Hepatocyte (in vitro differentiated cells): ENCODE data around the gene DGKQ. TPM values are rescaled to one million over a fixed set of nuclear protein-coding genes. Genes with fewer than 3 reads are reported as not detected.

ENCODE experiments used
- DNase-seq: peaks from one replicate; pipeline ENCODE4 v3.0.0-alpha.2; 2016; ENCODE audit warnings: low spot score
- H2AFZ ChIP-seq: fragments of 200-600 bp; sonication (generic); 2 replicates; pipeline ENCODE4 v1.6.0; 2016; ENCODE audit warnings: antibody characterized with exemption, mild to moderate bottlenecking
- H3K27ac ChIP-seq: fragments of 200-600 bp; sonication (generic); 2 replicates; pipeline ENCODE4 v1.5.1; 2016; ENCODE audit warnings: mild to moderate bottlenecking
- H3K27me3 ChIP-seq: fragments of 200-600 bp; sonication (generic); 2 replicates; pipeline ENCODE4 v1.6.1; 2016
- H3K36me3 ChIP-seq: fragments of 200-600 bp; sonication (generic); replicated peaks from 2 replicates; pipeline ENCODE4 v1.5.1; 2016; ENCODE audit warnings: low read depth; ENCODE audit not compliant: insufficient read depth
- H3K4me1 ChIP-seq: fragments of 200-600 bp; sonication (generic); 2 replicates; pipeline ENCODE4 v1.5.1; 2016; ENCODE audit warnings: mild to moderate bottlenecking, moderate library complexity; ENCODE audit not compliant: insufficient read depth
- H3K4me2 ChIP-seq: fragments of 200-600 bp; sonication (generic); 2 replicates; pipeline ENCODE4 v1.6.0; 2016
- H3K4me3 ChIP-seq: fragments of 200-600 bp; sonication (generic); 2 replicates; pipeline ENCODE4 v1.5.1; 2016; ENCODE audit warnings: mild to moderate bottlenecking
- H3K79me2 ChIP-seq: fragments of 200-600 bp; sonication (generic); 2 replicates; pipeline ENCODE4 v1.6.0; 2017; ENCODE audit warnings: mild to moderate bottlenecking
- H3K9me2 ChIP-seq: fragments of 200-600 bp; sonication (generic); replicated peaks from 2 replicates; pipeline ENCODE4 v1.6.0; 2017; ENCODE audit warnings: mild to moderate bottlenecking; ENCODE audit not compliant: insufficient read depth
- H3K9me3 ChIP-seq: fragments of 200-600 bp; sonication (generic); 2 replicates; pipeline ENCODE4 v1.5.1; 2016; ENCODE audit warnings: low read depth, mild to moderate bottlenecking
- H4K20me1 ChIP-seq: fragments of 200-600 bp; sonication (generic); 2 replicates; pipeline ENCODE4 v1.6.0; 2016; ENCODE audit warnings: mild to moderate bottlenecking; ENCODE audit not compliant: insufficient read depth, poor library complexity, severe bottlenecking
- CTCF ChIP-seq: fragments of 200-600 bp; sonication (generic); IDR thresholded peaks from 2 replicates; pipeline ENCODE4 v1.5.1; 2016; ENCODE audit warnings: antibody characterized with exemption, mild to moderate bottlenecking; ENCODE audit not compliant: poor library complexity
- EZH2 ChIP-seq: fragments of 200-600 bp; sonication (generic); IDR thresholded peaks from 2 replicates; pipeline ENCODE4 v1.6.1; 2016; ENCODE audit warnings: antibody characterized with exemption, mild to moderate bottlenecking, borderline replicate concordance
- EZH2phosphoT487 ChIP-seq: fragments of 200-600 bp; sonication (generic); IDR thresholded peaks from one replicate; pipeline ENCODE4 v1.6.1; 2018; ENCODE audit warnings: antibody characterized with exemption, mild to moderate bottlenecking, low read depth, moderate library complexity; ENCODE audit not compliant: unreplicated experiment, severe bottlenecking
- WGBS: methylation state at CpG from one replicate; pipeline ENCODE4 v1.1.6; 2016; ENCODE audit warnings: low lambda C conversion rate; ENCODE audit errors: missing lambda C conversion rate; 5-methylcytosine and 5-hydroxymethylcytosine counted together
- polyA plus RNA-seq: library from polyadenylated mRNA; unstranded; fragments of >200 nt; fragmentation: Nextera tagmentation; extraction: Ambion mirVana; gene quantifications from 2 replicates; pipeline ENCODE4 v1.2.1, GENCODE V29; 2016
- total RNA-seq: library from RNA; depleted of rRNA; stranded (reverse); fragments of >200 nt; gene quantifications from 2 replicates; pipeline ENCODE4 v1.2.3, GENCODE V29; 2014

DGKQ gene
- total and polyA plus RNA-seq, 2 experiments from 2014 or later: 17.4 to 20.7 TPM

DNA sequence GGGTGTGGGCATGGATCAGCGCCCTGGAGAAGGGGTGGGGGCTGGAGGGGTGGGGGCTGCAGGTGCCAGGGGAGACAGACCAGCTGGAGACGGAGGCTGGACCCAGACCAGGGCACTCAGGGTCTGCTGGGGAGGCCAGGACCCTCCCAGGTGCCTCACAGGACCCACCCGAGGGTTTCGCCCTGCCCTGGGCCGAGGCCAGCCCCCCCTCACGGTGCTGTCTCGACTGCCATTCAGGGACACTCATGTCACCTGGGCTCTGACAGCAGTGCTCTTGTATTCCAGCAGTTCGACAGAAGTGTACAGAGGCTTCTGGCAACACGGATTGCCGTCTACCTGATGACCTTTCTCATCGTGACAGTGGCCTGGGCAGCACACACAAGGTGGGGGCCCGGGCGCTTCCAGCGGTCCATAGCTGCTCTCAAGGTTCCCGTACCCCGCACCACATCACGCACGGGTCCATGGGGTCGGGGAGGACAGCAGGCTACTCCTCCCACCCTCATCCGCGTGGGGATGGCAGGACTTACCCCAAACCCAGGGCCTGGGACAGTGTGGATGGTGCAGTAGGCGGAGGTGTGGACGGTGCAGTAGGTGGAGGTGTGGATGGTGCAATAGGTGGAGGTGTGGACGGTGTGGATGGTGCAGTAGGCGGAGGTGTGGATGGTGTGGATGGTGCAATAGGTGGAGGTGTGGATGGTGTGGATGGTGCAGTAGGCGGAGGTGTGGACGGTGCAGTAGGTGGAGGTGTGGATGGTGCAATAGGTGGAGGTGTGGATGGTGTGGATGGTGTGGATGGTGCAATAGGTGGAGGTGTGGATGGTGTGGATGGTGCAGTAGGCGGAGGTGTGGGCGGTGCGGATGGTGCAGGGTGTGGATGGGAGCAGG is 23.0 kb downstream of the DGKQ start:
- Histone ChIP-seq H2AFZ (no peak overlapping the region), H3K36me3 (no peaks in the 10 kb centered on the region), H3K9me3 (no peaks in the 10 kb centered on the region), H4K20me1 (no peaks in the 10 kb centered on the region), H3K27me3 (no peaks in the 10 kb centered on the region), H3K4me3 (no peak overlapping the region), H3K27ac (no peak overlapping the region), H3K79me2 (no peaks in the 10 kb centered on the region), H3K4me2 (no peak overlapping the region), H3K9me2 (no peaks in the 10 kb centered on the region), H3K4me1 (peaks cover 3% of the 10 kb centered on the region)
- TF ChIP-seq EZH2phosphoT487 (no peak), EZH2 (no peak), CTCF (no peak)
- DNase-seq: no peak
- 89% methylated on average over 26 of the region's 30 CpGs for WGBS

- no peak for TF ChIP-seq CTCF
- TF ChIP-seq EZH2: no peak
- TF ChIP-seq EZH2phosphoT487: no peak
These were observed 23.7 kb downstream of the DGKQ start for GRCh38 chr4:949656-950055.

GRCh38 chr4:948936-949300 is 24.5 kb downstream of the DGKQ start:
- TF ChIP-seq CTCF (no peak), EZH2 (no peak), EZH2phosphoT487 (no peak)
- Histone ChIP-seq H3K79me2 (no peaks in the 10 kb centered on the region), H3K27me3 (no peaks in the 10 kb centered on the region), H3K9me2 (no peaks in the 10 kb centered on the region), H3K4me2 (no peak overlapping the region), H3K4me1 (peaks cover 3% of the 10 kb centered on the region), H3K27ac (no peak overlapping the region), H3K36me3 (no peaks in the 10 kb centered on the region), H3K9me3 (no peaks in the 10 kb centered on the region), H2AFZ (no peak overlapping the region), H3K4me3 (no peak overlapping the region), H4K20me1 (no peaks in the 10 kb centered on the region)
- WGBS: 94% methylated on average over 13 of the region's 13 CpGs
- no peak for DNase-seq

More at GRCh38 chr4:949656-950055, 23.7 kb downstream of the DGKQ start:
- DNase-seq: no peak
- no peaks in the 10 kb centered on the region for H3K9me2 ChIP-seq
- H3K36me3 ChIP-seq: no peaks in the 10 kb centered on the region
- peaks cover 3% of the 10 kb centered on the region for H3K4me1 ChIP-seq
- no peaks in the 10 kb centered on the region for H4K20me1 ChIP-seq
- 92% methylated on average over 20 of the region's 20 CpGs for WGBS
- H3K9me3 ChIP-seq: no peaks in the 10 kb centered on the region
- no peaks in the 10 kb centered on the region for H3K27me3 ChIP-seq
- no peaks in the 10 kb centered on the region for H3K79me2 ChIP-seq
- H2AFZ ChIP-seq: no peak overlapping the region
- H3K4me2 ChIP-seq: no peak overlapping the region
- no peak overlapping the region for H3K27ac ChIP-seq
- H3K4me3 ChIP-seq: no peak overlapping the region
